ENCODE results near the gene MAP6. TPM values are rescaled to one million over a fixed set of nuclear protein-coding genes. Genes with fewer than 3 reads are reported as not detected.
A peak's percentile ranks its signal among the peaks of the same experiment; 100 is the strongest.
"Not testable (repeated sequence)": the region's sequence is repeated elsewhere in the genome, so short reads cannot be mapped to it uniquely, and the experiment has no call there.

Gene MAP6
- total RNA-seq, 4 donors from 2014 or later, result 0.35 to 5.0 (median 0.75) TPM

- TF ChIP-seq CTCF (IDR thresholded peaks at IDR 0.05) (no peak), POLR2A (IDR thresholded peaks at IDR 0.05) (no peak)
- H3K36me3 ChIP-seq, result no peaks in the 10 kb centered on the region
- no peaks in the 10 kb centered on the region for H3K9me3 ChIP-seq
- no peak overlapping the region for H3K4me3 ChIP-seq
- DNase-seq, result no peak
- H3K27ac ChIP-seq, result no peak overlapping the region
- H3K27me3 ChIP-seq, result no peaks in the 10 kb centered on the region
- peaks cover 0 to 18% (median 0%) of the 10 kb centered on the region in 4 donors for H3K4me1 ChIP-seq
Observed at GRCh38 chr11:75591371-75591770, 77.5 kb downstream of the MAP6 start.

GRCh38 chr11:75589933-75590332 lies 78.9 kb downstream of the MAP6 start:
- no peak overlapping the region for H3K4me3 ChIP-seq
- peaks cover 0 to 18% (median 0%) of the 10 kb centered on the region in 4 donors for H3K4me1 ChIP-seq
- TF ChIP-seq POLR2A (IDR thresholded peaks at IDR 0.05), result no peak
- TF ChIP-seq CTCF (IDR thresholded peaks at IDR 0.05), result no peak
- DNase-seq, result no peak
- no peaks in the 10 kb centered on the region for H3K36me3 ChIP-seq
- no peaks in the 10 kb centered on the region for H3K9me3 ChIP-seq
- no peaks in the 10 kb centered on the region for H3K27me3 ChIP-seq
- H3K27ac ChIP-seq, result no peak overlapping the region

GRCh38 chr11:75589051-75589450 lies 79.8 kb downstream of the MAP6 start:
- no peaks in the 10 kb centered on the region for H3K36me3 ChIP-seq
- no peaks in the 10 kb centered on the region for H3K9me3 ChIP-seq
- H3K27ac ChIP-seq, result peak overlapping the region in 1 of 4 donors; percentile 69
- H3K4me1 ChIP-seq, result peaks cover 0 to 19% (median 0%) of the 10 kb centered on the region in 4 donors
- no peak overlapping the region for H3K4me3 ChIP-seq
- H3K27me3 ChIP-seq, result no peaks in the 10 kb centered on the region
- TF ChIP-seq POLR2A (IDR thresholded peaks at IDR 0.05) (no peak), CTCF (IDR thresholded peaks at IDR 0.05) (no peak)
- no peak for DNase-seq

- DNase-seq, result peak in 2 of 3 donors; percentile 76 to 87
- TF ChIP-seq POLR2A (IDR thresholded peaks at IDR 0.05), result no peak
- TF ChIP-seq CTCF (IDR thresholded peaks at IDR 0.05), result no peak
- Histone ChIP-seq H3K9me3 (no peaks in the 10 kb centered on the region), H3K4me1 (peaks cover 0 to 27% (median 2%) of the 10 kb centered on the region in 4 donors), H3K27ac (peak overlapping the region in 2 of 4 donors; percentile 69 to 71), H3K27me3 (no peaks in the 10 kb centered on the region), H3K4me3 (no peak overlapping the region), H3K36me3 (no peaks in the 10 kb centered on the region)
Observed at GRCh38 chr11:75588051-75588481, 80.8 kb downstream of the MAP6 start.

- no peak for DNase-seq
- H3K27me3 ChIP-seq, result no peaks in the 10 kb centered on the region
- H3K4me1 ChIP-seq, result peaks cover 0 to 23% (median 2%) of the 10 kb centered on the region in 4 donors
- no peak overlapping the region for H3K27ac ChIP-seq
- H3K9me3 ChIP-seq, result no peaks in the 10 kb centered on the region
- no peak for TF ChIP-seq POLR2A (IDR thresholded peaks at IDR 0.05)
- TF ChIP-seq CTCF (IDR thresholded peaks at IDR 0.05), result no peak
- H3K4me3 ChIP-seq, result no peak overlapping the region
- no peaks in the 10 kb centered on the region for H3K36me3 ChIP-seq
Observed at GRCh38 chr11:75586395-75586794, 82.4 kb downstream of the MAP6 start.

GRCh38 chr11:75585293-75585670 lies 83.6 kb downstream of the MAP6 start:
- no peak overlapping the region for H3K4me3 ChIP-seq
- no peak for DNase-seq
- TF ChIP-seq POLR2A (IDR thresholded peaks at IDR 0.05) (no peak), CTCF (IDR thresholded peaks at IDR 0.05) (no peak)
- H3K9me3 ChIP-seq, result no peaks in the 10 kb centered on the region
- H3K27ac ChIP-seq, result no peak overlapping the region
- no peaks in the 10 kb centered on the region for H3K27me3 ChIP-seq
- peaks cover 0 to 23% (median 2%) of the 10 kb centered on the region in 4 donors for H3K4me1 ChIP-seq
- no peaks in the 10 kb centered on the region for H3K36me3 ChIP-seq

- H3K4me1 ChIP-seq, result peaks cover 0 to 23% (median 2%) of the 10 kb centered on the region in 4 donors
- H3K9me3 ChIP-seq, H3K27me3 ChIP-seq, H3K36me3 ChIP-seq, DNase-seq, H3K4me3 ChIP-seq: not testable (repeated sequence)
- H3K27ac ChIP-seq, result peak overlapping the region in 3 of 4 donors; percentile 78 to 92 (median 86)
Observed at GRCh38 chr11:75584659-75585292, 84.1 kb downstream of the MAP6 start.

Data from Peyer's patch (tissue), 4 donors.